K562 (cell line): ENCODE results near the gene COL28A1. TPM values are rescaled to one million over a fixed set of nuclear protein-coding genes. Genes with fewer than 3 reads are reported as not detected.

Source experiments
- ATAC-seq: fragments of 200-7000 bp; cut with Tn5 transposase; 3 replicates; pipeline ENCODE4 v1.9.1; 2020; ENCODE audit warnings: moderate library complexity
- BruUV-seq: library from RNA; stranded (reverse); fragments of 400-500 nt; replicated peaks from 2 replicates; lab custom pipeline; 2021; lab: Mats Ljungman, UMichigan
- CTCF ChIA-PET: fragments of 300-600 bp; formaldehyde crosslinking; extraction: SDS; loops from one replicate; lab custom pipeline; 2021; ENCODE audit warnings: low intra/inter-chr PET ratio; lab: Yijun Ruan, JAX
- POLR2A ChIA-PET: fragments of 300-600, 350-650 bp; sonication (Branson Sonifier 250); formaldehyde crosslinking; extraction: SDS; loops from one replicate; lab custom pipeline; 2021; ENCODE audit warnings: antibody characterized with exemption, inconsistent platforms; lab: Yijun Ruan, JAX
- DNase-seq, 4 experiments: peaks; one replicate each; pipeline versions ENCODE4 v3.0.0 to v3.0.0-alpha.2; 2011 to 2018; ENCODE audit warnings: low spot score in 3 of 4, mixed read lengths in 3 of 4; ENCODE audit errors: extremely low read depth in 1 of 4
- FAIRE-seq: peaks from 2 replicates; lab custom pipeline; 2011; peaks lifted over from hg19 to GRCh38; lab: Jason Lieb, UNC
- H2AFZ ChIP-seq: 2 replicates; pipeline ENCODE4 v1.6.0; 2011; ENCODE audit warnings: low read depth, low read length, control low read depth, inconsistent platforms
- H3K27ac ChIP-seq: fragments of 200-600 bp; 3 replicates; pipeline ENCODE4 v1.8.0; 2011; ENCODE audit warnings: low read depth, mild to moderate bottlenecking, control low read depth, inconsistent platforms, low read length, moderate library complexity, mixed read lengths; ENCODE audit errors: extremely low read depth
- H3K27me3 ChIP-seq, 2 experiments: fragments of 300-600 bp in 1 of 2; 2 replicates in 1 of 2; 3 replicates in 1 of 2; pipeline versions ENCODE4 v1.6.0 to v1.8.0; 2011; ENCODE audit warnings: inconsistent platforms in 2 of 2, low read length in 2 of 2, mild to moderate bottlenecking in 1 of 2, mixed read lengths in 1 of 2, moderate library complexity in 1 of 2; ENCODE audit not compliant: control insufficient read depth in 2 of 2, insufficient read depth in 2 of 2
- H3K36me3 ChIP-seq: fragments of 300-600 bp; 3 replicates; pipeline ENCODE4 v1.8.0; 2011; ENCODE audit warnings: mild to moderate bottlenecking, low read length, inconsistent platforms; ENCODE audit not compliant: control insufficient read depth, insufficient read depth
- H3K4me1 ChIP-seq, 2 experiments: fragments of 200-600 bp in 1 of 2; replicated peaks in 1 of 2; 2 replicates in 1 of 2; 3 replicates in 1 of 2; pipeline versions ENCODE4 v1.5.1 to v1.8.0; 2011; ENCODE audit warnings: inconsistent platforms in 2 of 2, low read length in 2 of 2, mild to moderate bottlenecking in 1 of 2, mixed read lengths in 1 of 2, moderate library complexity in 1 of 2; ENCODE audit not compliant: control insufficient read depth in 2 of 2, insufficient read depth in 2 of 2
- H3K4me2 ChIP-seq: 2 replicates; pipeline ENCODE4 v1.6.1; 2011; ENCODE audit warnings: low read length, control low read depth, inconsistent platforms, mixed read lengths; ENCODE audit not compliant: insufficient read depth
- H3K4me3 ChIP-seq: fragments of 200-600 bp; sonication (generic), shearing (Covaris generic); 2 replicates; pipeline ENCODE4 v1.5.1; 2016; ENCODE audit warnings: control low read depth, inconsistent platforms
- H3K79me2 ChIP-seq: fragments of 200-600 bp; 3 replicates; pipeline ENCODE4 v1.8.0; 2011; ENCODE audit warnings: low read length, inconsistent platforms; ENCODE audit not compliant: control insufficient read depth, insufficient read depth
- H3K9ac ChIP-seq, 2 experiments: 2 replicates each; pipeline versions ENCODE4 v1.6.0 to v1.6.1; 2011; ENCODE audit warnings: low read depth in 2 of 2, low read length in 2 of 2, control low read depth in 1 of 2, inconsistent platforms in 1 of 2, mild to moderate bottlenecking in 1 of 2, mixed read lengths in 1 of 2; ENCODE audit not compliant: insufficient read depth in 1 of 2
- H3K9me1 ChIP-seq: one replicate; pipeline ENCODE4 v1.6.0; 2011; ENCODE audit warnings: inconsistent platforms, mild to moderate bottlenecking, low read length, moderate library complexity; ENCODE audit not compliant: control insufficient read depth, insufficient read depth
- H3K9me3 ChIP-seq: replicated peaks from 2 replicates; pipeline ENCODE4 v1.5.1; 2011; ENCODE audit warnings: low read depth, low read length, inconsistent platforms; ENCODE audit not compliant: control insufficient read depth, insufficient read depth
- H4K20me1 ChIP-seq: replicated peaks from 2 replicates; pipeline ENCODE4 v1.6.1; 2011; ENCODE audit warnings: low read length, inconsistent platforms, mixed read lengths; ENCODE audit not compliant: control insufficient read depth, insufficient read depth
- BACH1 ChIP-seq: fragments of 200-800 bp; sonication (Bioruptor generic); IDR thresholded peaks from 2 replicates; pipeline ENCODE4 v1.6.1; 2016; ENCODE audit warnings: missing genetic modification characterization, missing compliant biosample characterization
- HNRNPUL1 ChIP-seq: fragments of 200-400 bp; formaldehyde crosslinking; IDR thresholded peaks from 2 replicates; pipeline ENCODE4 v1.6.1; 2017; ENCODE audit warnings: low read length
- KLF10 ChIP-seq: fragments of 250-450 bp; sonication (Bioruptor Pico); IDR thresholded peaks from 2 replicates; pipeline ENCODE4 v1.6.1; 2021; ENCODE audit warnings: matching md5 sums
- MEIS2 ChIP-seq: fragments of 450-650 bp; IDR thresholded peaks from 2 replicates; pipeline ENCODE4 v1.6.1; 2014; ENCODE audit warnings: mild to moderate bottlenecking; ENCODE audit not compliant: partially characterized antibody
- PATZ1 ChIP-seq: fragments of 250-450 bp; sonication (Bioruptor Pico); IDR thresholded peaks from 2 replicates; pipeline ENCODE4 v1.5.0; 2020; ENCODE audit warnings: mild to moderate bottlenecking, borderline replicate concordance
- PHF8 ChIP-seq: fragments of 200-600 bp; sonication (generic); IDR thresholded peaks from 2 replicates; pipeline ENCODE4 v1.6.1; 2012; ENCODE audit warnings: mixed run types, mild to moderate bottlenecking, inconsistent platforms, low read length, moderate library complexity, borderline replicate concordance
- RBM34 ChIP-seq: fragments of 200-400 bp; formaldehyde crosslinking; IDR thresholded peaks from 2 replicates; pipeline ENCODE4 v1.6.1; 2018; ENCODE audit warnings: low read length, borderline replicate concordance; ENCODE audit not compliant: insufficient read depth
- RHOXF2B ChIP-seq: fragments of 250-450 bp; sonication (Bioruptor Pico); conservative IDR thresholded peaks from 2 replicates; pipeline ENCODE4 v1.5.1; 2021
- SMAD2 ChIP-seq: fragments of 150-350 bp; IDR thresholded peaks from 2 replicates; pipeline ENCODE4 v1.6.1; 2014; ENCODE audit warnings: low read depth, mild to moderate bottlenecking, low read length
- SMAD3 ChIP-seq: fragments of 450-650 bp; formaldehyde crosslinking; conservative IDR thresholded peaks from 2 replicates; pipeline ENCODE4 v1.4.0; 2020; ENCODE audit warnings: mild to moderate bottlenecking
- SOX6 ChIP-seq: fragments of 450-650 bp; IDR thresholded peaks from 2 replicates; pipeline ENCODE4 v1.6.1; 2014; ENCODE audit warnings: mild to moderate bottlenecking
- SRSF9 ChIP-seq: fragments of 200-400 bp; formaldehyde crosslinking; IDR thresholded peaks from 2 replicates; pipeline ENCODE4 v1.6.1; 2017; ENCODE audit warnings: low read depth, low read length, borderline replicate concordance
- TGIF2 ChIP-seq: sonication (generic); formaldehyde crosslinking; IDR thresholded peaks from 2 replicates; pipeline ENCODE4 v1.8.1; 2022; ENCODE audit warnings: mild to moderate bottlenecking, missing genetic modification reagents, moderate library complexity
- TRIM28 ChIP-seq: fragments of 450-650 bp; IDR thresholded peaks from 2 replicates; pipeline ENCODE4 v1.6.1; 2017
- ZBTB26 ChIP-seq: fragments of 450-650 bp; formaldehyde crosslinking; IDR thresholded peaks from 2 replicates; pipeline ENCODE4 v1.4.0; 2022; ENCODE audit warnings: missing genetic modification characterization
- ZFP1 ChIP-seq: fragments of 450-650 bp; formaldehyde crosslinking; IDR thresholded peaks from 2 replicates; pipeline ENCODE4 v1.4.0; 2020; ENCODE audit warnings: mild to moderate bottlenecking, mixed read lengths
- ZNF121 ChIP-seq: sonication (generic); formaldehyde crosslinking; conservative IDR thresholded peaks from 2 replicates; pipeline ENCODE4 v1.8.0; 2022; ENCODE audit warnings: missing genetic modification reagents
- ZNF282 ChIP-seq: sonication (generic); formaldehyde crosslinking; IDR thresholded peaks from 2 replicates; pipeline ENCODE4 v1.8.1; 2023; ENCODE audit warnings: missing genetic modification reagents
- ZNF717 ChIP-seq: fragments of 250-450 bp; sonication (Bioruptor Pico); IDR thresholded peaks from 2 replicates; pipeline ENCODE4 v1.5.0; 2021
- ZNF75A ChIP-seq: fragments of 450-650 bp; formaldehyde crosslinking; IDR thresholded peaks from 2 replicates; pipeline ENCODE4 v1.4.0; 2020; ENCODE audit warnings: mild to moderate bottlenecking
- WGBS: fragments of 100-300 bp; shearing (Covaris generic); methylation state at CpG from one replicate; pipeline ENCODE4 v1.1.6; 2016; ENCODE audit warnings: low coverage, mixed read lengths; ENCODE audit not compliant: insufficient coverage; ENCODE audit errors: missing lambda C conversion rate; 5-methylcytosine and 5-hydroxymethylcytosine counted together
- in situ Hi-C: fragments of 300-500 bp; cut with MboI; formaldehyde crosslinking; loops from 4 replicates; pipeline ENCODE4 v1.15.0; 2018; ENCODE audit warnings: inconsistent platforms, mixed read lengths
- intact Hi-C: fragments of 100-400 bp; cut with micrococcal nuclease; formaldehyde crosslinking; loops from 2 replicates; pipeline ENCODE4 v1.14.2; 2022
- polyA plus RNA-seq, 8 experiments: library from polyadenylated mRNA; depleted of rRNA in 4 of 8; stranded (reverse) in 5 of 8; unstranded in 3 of 8; fragments of >200 nt; fragmentation: Nextera tagmentation in 2 of 8; fragmentation: Illumina TruSeq in 1 of 8; extraction: Ambion mirVana in 2 of 8; extraction: Trizol in 1 of 8; gene quantifications; 2 replicates each; pipeline versions ENCODE4 v1.2.1 to v1.2.3, GENCODE V29; 2011 to 2014; ENCODE audit warnings: inconsistent platforms in 1 of 8, missing spikeins in 1 of 8
- total RNA-seq, 7 experiments: library from RNA; depleted of rRNA in 6 of 7; stranded (reverse); fragments of >200 nt in 6 of 7; fragmentation: Illumina TruSeq in 2 of 7; extraction: Trizol in 2 of 7; gene quantifications; 2 replicates each; pipeline versions ENCODE4 v1.2.1 to v1.2.3, GENCODE V29; 2011 to 2021; ENCODE audit warnings: low replicate concordance in 1 of 7

The COL28A1 gene
- total and polyA plus RNA-seq, 9 of the 15 experiments (the other 6 are each of a cell fraction or from before 2014, with no cell fraction given): 0.03 to 0.13 (median 0.05) TPM; not detected in 3

GRCh38 chr7:7490003-7490402 lies 45.7 kb downstream of the COL28A1 start:
- in situ Hi-C loops: no loop called here
- H4K20me1 ChIP-seq: no peaks in the 10 kb centered on the region

More at GRCh38 chr7:7490003-7490402, 45.7 kb downstream of the COL28A1 start:
- FAIRE-seq: no peak
- ChIA-PET CTCF (no interaction called here), POLR2A (no interaction called here)
- no peak overlapping the region for H3K27ac ChIP-seq
- H3K79me2 ChIP-seq: no peaks in the 10 kb centered on the region
- no peak overlapping the region for H2AFZ ChIP-seq
- H3K4me2 ChIP-seq: no peak overlapping the region
- DNase-seq: no peak
- BruUV-seq: no TSS peak
- H3K9me3 ChIP-seq: no peaks in the 10 kb centered on the region
- intact Hi-C loops: no loop called here
- no peak overlapping the region for H3K4me3 ChIP-seq
- no peaks in the 10 kb centered on the region for H3K27me3 ChIP-seq
- ATAC-seq: no peak
- H3K36me3 ChIP-seq: no peaks in the 10 kb centered on the region
- H3K9ac ChIP-seq: no peak overlapping the region
- 0% methylated on average over 2 of the region's 2 CpGs for WGBS
- H3K9me1 ChIP-seq: no peaks in the 10 kb centered on the region
- no peaks in the 10 kb centered on the region for H3K4me1 ChIP-seq
- TF ChIP-seq SMAD2: no peak
- no peak for TF ChIP-seq ZFP1 (CRISPR knock-in tag)
- TF ChIP-seq SRSF9: no peak
- no peak for TF ChIP-seq TGIF2 (CRISPR knock-in tag)
- TF ChIP-seq RHOXF2B (CRISPR knock-in tag): no peak
- TF ChIP-seq KLF10 (CRISPR knock-in tag): no peak
- no peak for TF ChIP-seq PATZ1
- no peak for TF ChIP-seq ZNF717 (CRISPR knock-in tag)
- TF ChIP-seq ZNF121 (CRISPR knock-in tag): no peak
- TF ChIP-seq ZBTB26: no peak
- no peak for TF ChIP-seq SMAD3 (CRISPR knock-in tag)
- TF ChIP-seq SOX6: no peak
- TF ChIP-seq BACH1 (tag): no peak
- TF ChIP-seq MEIS2: no peak
- TF ChIP-seq ZNF282 (CRISPR knock-in tag): no peak
- TF ChIP-seq HNRNPUL1: no peak
- TF ChIP-seq PHF8: no peak
- no peak for TF ChIP-seq RBM34
- no peak for TF ChIP-seq TRIM28
- no peak for TF ChIP-seq ZNF75A
